ENCODE data around the gene MORC1.

MORC1 gene

GRCh38 chr3:108918866-108919265 is 199.1 kb downstream of the MORC1 start:
- no peak for DNase-seq

- peak; percentile 62 for DNase-seq
Observed at GRCh38 chr3:108914774-108915641, 202.9 kb downstream of the MORC1 start.

- no peak for DNase-seq
Observed at GRCh38 chr3:108909799-108910198, 208.1 kb downstream of the MORC1 start.
